ENCODE measurements around the gene STK38. TPM values are rescaled to one million over a fixed set of nuclear protein-coding genes. Genes with fewer than 3 reads are reported as not detected.

Gene STK38
- total RNA-seq, 3 donors from 2014 or later, result 27.5 to 39.4 (median 31.4) TPM

DNA sequence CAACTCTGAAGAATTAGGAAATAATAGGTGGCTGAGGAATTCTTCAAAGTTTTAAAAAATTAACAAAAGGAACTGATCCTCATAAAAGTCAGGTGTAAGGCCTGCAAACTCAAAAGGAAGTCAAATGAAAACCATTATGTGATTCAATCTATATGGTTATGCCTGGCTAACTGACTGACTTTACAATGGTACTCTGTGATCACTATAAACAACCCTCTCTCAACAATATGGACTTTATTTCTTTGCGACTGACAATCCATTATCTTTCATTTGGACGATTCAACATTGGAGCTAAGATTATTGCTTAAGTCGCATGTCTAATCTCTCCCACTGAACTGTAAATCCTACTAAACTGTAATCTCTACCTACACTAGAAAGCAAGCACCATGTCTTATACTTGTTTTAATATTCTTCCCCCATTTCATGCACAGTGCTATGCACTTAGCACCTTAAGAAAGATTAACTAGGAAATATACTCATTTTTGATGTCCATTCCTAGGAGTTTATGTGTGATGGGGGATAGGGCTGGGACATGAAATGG lies 1.4 kb downstream of the STK38 start:
- peak overlapping the region; percentile 98 for H3K27ac ChIP-seq
- intact Hi-C loops (cut with DNase I; ENCODE audit: low total_unique reads), result no loop called here
- H3K9me3 ChIP-seq, result no peaks in the 10 kb centered on the region
- peak overlapping the region; percentile 92 to 98 (median 95) for H3K4me3 ChIP-seq
- no peaks in the 10 kb centered on the region for H3K27me3 ChIP-seq
- no peaks in the 10 kb centered on the region for H3K36me3 ChIP-seq
- peaks cover 0 to 16% of the 10 kb centered on the region in 2 donors for H3K4me1 ChIP-seq
- TF ChIP-seq POLR2A (IDR thresholded peaks at IDR 0.05), result no peak
- no peak for DNase-seq (ENCODE audit: low spot score in 2 of 2)

GRCh38 chr6:36544228-36544627 lies 3.1 kb downstream of the STK38 start:
- no peak for DNase-seq (ENCODE audit: low spot score in 2 of 2)
- intact Hi-C loops (cut with DNase I; ENCODE audit: low total_unique reads), result no loop called here
- Histone ChIP-seq H3K27ac (peak overlapping the region; percentile 23 to 36), H3K4me1 (peaks cover 0 to 16% of the 10 kb centered on the region in 2 donors), H3K27me3 (no peaks in the 10 kb centered on the region), H3K4me3 (peak overlapping the region; percentile 9 to 35 (median 16)), H3K36me3 (no peaks in the 10 kb centered on the region), H3K9me3 (no peaks in the 10 kb centered on the region)
- TF ChIP-seq POLR2AphosphoS5 (IDR thresholded peaks at IDR 0.05), result no peak
- TF ChIP-seq, protein P1, sequence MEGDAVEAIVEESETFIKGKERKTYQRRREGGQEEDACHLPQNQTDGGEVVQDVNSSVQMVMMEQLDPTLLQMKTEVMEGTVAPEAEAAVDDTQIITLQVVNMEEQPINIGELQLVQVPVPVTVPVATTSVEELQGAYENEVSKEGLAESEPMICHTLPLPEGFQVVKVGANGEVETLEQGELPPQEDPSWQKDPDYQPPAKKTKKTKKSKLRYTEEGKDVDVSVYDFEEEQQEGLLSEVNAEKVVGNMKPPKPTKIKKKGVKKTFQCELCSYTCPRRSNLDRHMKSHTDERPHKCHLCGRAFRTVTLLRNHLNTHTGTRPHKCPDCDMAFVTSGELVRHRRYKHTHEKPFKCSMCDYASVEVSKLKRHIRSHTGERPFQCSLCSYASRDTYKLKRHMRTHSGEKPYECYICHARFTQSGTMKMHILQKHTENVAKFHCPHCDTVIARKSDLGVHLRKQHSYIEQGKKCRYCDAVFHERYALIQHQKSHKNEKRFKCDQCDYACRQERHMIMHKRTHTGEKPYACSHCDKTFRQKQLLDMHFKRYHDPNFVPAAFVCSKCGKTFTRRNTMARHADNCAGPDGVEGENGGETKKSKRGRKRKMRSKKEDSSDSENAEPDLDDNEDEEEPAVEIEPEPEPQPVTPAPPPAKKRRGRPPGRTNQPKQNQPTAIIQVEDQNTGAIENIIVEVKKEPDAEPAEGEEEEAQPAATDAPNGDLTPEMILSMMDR (IDR thresholded peaks at IDR 0.05), result no peak
- TF ChIP-seq POLR2A (IDR thresholded peaks at IDR 0.05), result no peak

DNA sequence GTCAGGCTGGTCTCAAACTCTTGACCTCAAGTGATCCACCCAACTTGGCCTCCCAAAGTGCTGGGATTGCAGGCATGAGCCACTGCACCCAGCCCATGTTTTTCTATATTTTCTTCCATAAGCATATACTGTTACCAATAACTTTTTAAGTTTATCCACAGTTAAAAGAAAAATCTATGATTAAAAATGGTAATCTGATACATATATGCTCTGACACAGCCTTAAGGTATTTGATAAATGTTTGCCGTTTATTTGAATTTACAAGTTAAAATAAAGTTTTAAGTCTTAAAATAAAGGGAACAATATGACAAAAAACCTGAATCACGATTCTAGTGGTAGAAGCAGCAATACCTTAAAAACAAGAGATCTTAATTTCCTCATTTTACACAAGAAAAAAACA lies 5.2 kb downstream of the STK38 start:
- intact Hi-C loops (cut with DNase I; ENCODE audit: low total_unique reads), result no loop called here

GRCh38 chr6:36539814-36540568 lies 7.3 kb downstream of the STK38 start:
- TF ChIP-seq POLR2AphosphoS5 (IDR thresholded peaks at IDR 0.05) (no peak), POLR2A (IDR thresholded peaks at IDR 0.05) (no peak)
- TF ChIP-seq, protein P1 (IDR thresholded peaks at IDR 0.05), result no peak
- no peaks in the 10 kb centered on the region for H3K27me3 ChIP-seq

More for the DNA sequence above, 5.2 kb downstream of the STK38 start:
- no peak for DNase-seq (ENCODE audit: low spot score in 2 of 2)
- no peaks in the 10 kb centered on the region for H3K27me3 ChIP-seq
- H3K27ac ChIP-seq, result no peak overlapping the region
- H3K36me3 ChIP-seq, result no peaks in the 10 kb centered on the region
- no peak overlapping the region for H3K4me3 ChIP-seq
- H3K9me3 ChIP-seq, result no peaks in the 10 kb centered on the region
- TF ChIP-seq, protein P1 (IDR thresholded peaks at IDR 0.05), result no peak
- TF ChIP-seq POLR2AphosphoS5 (IDR thresholded peaks at IDR 0.05) (no peak), POLR2A (IDR thresholded peaks at IDR 0.05) (no peak)
- peaks cover 0 to 10% of the 10 kb centered on the region in 2 donors for H3K4me1 ChIP-seq

GRCh38 chr6:36536873-36537547 lies 10.3 kb downstream of the STK38 start:
- Histone ChIP-seq H3K4me1 (peaks cover 0 to 5% of the 10 kb centered on the region in 2 donors), H3K27ac (no peak overlapping the region), H3K36me3 (no peaks in the 10 kb centered on the region), H3K27me3 (no peaks in the 10 kb centered on the region), H3K4me3 (no peak overlapping the region), H3K9me3 (no peaks in the 10 kb centered on the region)
- intact Hi-C loops (cut with DNase I; ENCODE audit: low total_unique reads), result no loop called here
- no peak for DNase-seq (ENCODE audit: low spot score in 2 of 2)
- TF ChIP-seq POLR2AphosphoS5 (IDR thresholded peaks at IDR 0.05) (no peak), POLR2A (IDR thresholded peaks at IDR 0.05) (no peak)
- TF ChIP-seq, protein P1 (IDR thresholded peaks at IDR 0.05), result no peak

More at GRCh38 chr6:36539814-36540568, 7.3 kb downstream of the STK38 start:
- intact Hi-C loops (cut with DNase I; ENCODE audit: low total_unique reads), result no loop called here
- no peaks in the 10 kb centered on the region for H3K9me3 ChIP-seq
- H3K36me3 ChIP-seq, result no peaks in the 10 kb centered on the region
- H3K4me1 ChIP-seq, result peaks cover 0 to 10% of the 10 kb centered on the region in 2 donors
- no peak overlapping the region for H3K27ac ChIP-seq
- no peak overlapping the region for H3K4me3 ChIP-seq
- DNase-seq (ENCODE audit: low spot score in 2 of 2), result no peak

All from breast epithelium (tissue), 4 donors.